PC-9 (cell line): ENCODE data around the gene SPDYE3.

Source experiments
- EZH2 ChIP-seq: fragments of 200-600 bp; sonication (generic); IDR thresholded peaks from 2 replicates; pipeline ENCODE4 v1.8.0; 2017; ENCODE audit warnings: antibody characterized with exemption, low read depth
- TF ChIP-seq, protein P1 (sequence below): fragments of 200-600 bp; sonication (generic); conservative IDR thresholded peaks from 2 replicates; pipeline ENCODE4 v1.6.1; 2017; ENCODE audit warnings: mixed run types, antibody characterized with exemption, mild to moderate bottlenecking, moderate library complexity

DNA sequence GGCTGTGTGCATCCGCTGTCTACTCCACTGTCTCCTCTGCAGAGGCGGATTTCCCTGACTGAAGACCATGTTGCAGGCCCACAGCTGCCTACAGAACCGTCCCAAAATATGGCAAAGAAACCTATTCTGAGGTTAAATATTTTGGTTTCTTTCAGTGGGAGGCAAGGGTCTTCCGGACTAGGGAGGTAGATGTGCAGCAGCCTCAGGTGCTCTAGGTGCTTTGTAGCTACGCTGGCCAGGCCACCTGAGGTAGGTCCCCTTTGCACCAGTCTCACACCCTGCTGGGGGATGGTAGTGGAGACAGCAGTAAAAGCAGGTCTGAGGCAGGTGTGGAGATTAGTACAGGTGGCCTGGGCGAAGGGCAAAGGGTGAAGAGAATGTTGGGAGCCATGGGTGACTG is 42.3 kb downstream of the SPDYE3 start:
- TF ChIP-seq, protein P1, sequence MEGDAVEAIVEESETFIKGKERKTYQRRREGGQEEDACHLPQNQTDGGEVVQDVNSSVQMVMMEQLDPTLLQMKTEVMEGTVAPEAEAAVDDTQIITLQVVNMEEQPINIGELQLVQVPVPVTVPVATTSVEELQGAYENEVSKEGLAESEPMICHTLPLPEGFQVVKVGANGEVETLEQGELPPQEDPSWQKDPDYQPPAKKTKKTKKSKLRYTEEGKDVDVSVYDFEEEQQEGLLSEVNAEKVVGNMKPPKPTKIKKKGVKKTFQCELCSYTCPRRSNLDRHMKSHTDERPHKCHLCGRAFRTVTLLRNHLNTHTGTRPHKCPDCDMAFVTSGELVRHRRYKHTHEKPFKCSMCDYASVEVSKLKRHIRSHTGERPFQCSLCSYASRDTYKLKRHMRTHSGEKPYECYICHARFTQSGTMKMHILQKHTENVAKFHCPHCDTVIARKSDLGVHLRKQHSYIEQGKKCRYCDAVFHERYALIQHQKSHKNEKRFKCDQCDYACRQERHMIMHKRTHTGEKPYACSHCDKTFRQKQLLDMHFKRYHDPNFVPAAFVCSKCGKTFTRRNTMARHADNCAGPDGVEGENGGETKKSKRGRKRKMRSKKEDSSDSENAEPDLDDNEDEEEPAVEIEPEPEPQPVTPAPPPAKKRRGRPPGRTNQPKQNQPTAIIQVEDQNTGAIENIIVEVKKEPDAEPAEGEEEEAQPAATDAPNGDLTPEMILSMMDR, result no peak
- TF ChIP-seq EZH2, result no peak
